Nephron progenitor cell (in vitro differentiated cells): Measurements from ENCODE around the gene FRMD4A.

Source experiments
- DNase-seq: peaks from one replicate; pipeline ENCODE4 v3.0.0; 2021
- H3K27ac Mint-ChIP-seq: 2 replicates; pipeline ENCODE4 v1.8.0; 2021; ENCODE audit warnings: mild to moderate bottlenecking, moderate library complexity, mixed read lengths
- H3K27me3 Mint-ChIP-seq: 2 replicates; pipeline ENCODE4 v1.8.0; 2021; ENCODE audit warnings: mild to moderate bottlenecking, low read depth, mixed read lengths; ENCODE audit not compliant: poor library complexity
- H3K36me3 Mint-ChIP-seq: 2 replicates; pipeline ENCODE4 v1.8.0; 2021; ENCODE audit warnings: low read depth, mixed read lengths
- H3K4me1 Mint-ChIP-seq: 2 replicates; pipeline ENCODE4 v1.8.0; 2021; ENCODE audit warnings: mixed read lengths
- H3K4me3 Mint-ChIP-seq: 2 replicates; pipeline ENCODE4 v1.8.0; 2021; ENCODE audit warnings: mild to moderate bottlenecking, moderate library complexity, mixed read lengths
- H3K9me3 Mint-ChIP-seq: 2 replicates; pipeline ENCODE4 v1.8.0; 2021; ENCODE audit warnings: mild to moderate bottlenecking, moderate library complexity, mixed read lengths
- CTCF ChIP-seq: fragments of 200-600 bp; sonication (generic); IDR thresholded peaks from 2 replicates; pipeline ENCODE4 v1.5.0; 2021; ENCODE audit warnings: antibody characterized with exemption

Gene FRMD4A

GRCh38 chr10:13745271-13745670, 585.5 kb downstream of the FRMD4A start:
- peaks cover 41% of the 10 kb centered on the region for H3K36me3 Mint-ChIP-seq
- no peak for TF ChIP-seq CTCF
- peaks cover 3% of the 10 kb centered on the region for H3K27me3 Mint-ChIP-seq
- peak overlapping the region; percentile 84 for H3K27ac Mint-ChIP-seq
- peak overlapping the region; percentile 1 for H3K4me3 Mint-ChIP-seq
- no peak for DNase-seq
- H3K4me1 Mint-ChIP-seq, result peaks cover 78% of the 10 kb centered on the region
- no peaks in the 10 kb centered on the region for H3K9me3 Mint-ChIP-seq

- no peak for TF ChIP-seq CTCF
Measured at GRCh38 chr10:13743963-13744362, 586.8 kb downstream of the FRMD4A start.

GRCh38 chr10:13743101-13743693, 587.5 kb downstream of the FRMD4A start:
- Mint-ChIP-seq H3K9me3 (no peaks in the 10 kb centered on the region), H3K27me3 (peaks cover 3% of the 10 kb centered on the region), H3K36me3 (peaks cover 39% of the 10 kb centered on the region), H3K4me1 (peaks cover 82% of the 10 kb centered on the region), H3K4me3 (no peak overlapping the region), H3K27ac (peak overlapping the region; percentile 94)
- no peak for TF ChIP-seq CTCF
- no peak for DNase-seq

More at GRCh38 chr10:13743963-13744362, 586.8 kb downstream of the FRMD4A start:
- peak overlapping the region; percentile 94 for H3K27ac Mint-ChIP-seq
- no peak overlapping the region for H3K4me3 Mint-ChIP-seq
- peaks cover 42% of the 10 kb centered on the region for H3K36me3 Mint-ChIP-seq
- peaks cover 78% of the 10 kb centered on the region for H3K4me1 Mint-ChIP-seq
- no peak for DNase-seq
- peaks cover 3% of the 10 kb centered on the region for H3K27me3 Mint-ChIP-seq
- no peaks in the 10 kb centered on the region for H3K9me3 Mint-ChIP-seq

GRCh38 chr10:13741438-13741837, 589.3 kb downstream of the FRMD4A start:
- peaks cover 49% of the 10 kb centered on the region for H3K36me3 Mint-ChIP-seq
- DNase-seq, result no peak
- peaks cover 3% of the 10 kb centered on the region for H3K27me3 Mint-ChIP-seq
- no peaks in the 10 kb centered on the region for H3K9me3 Mint-ChIP-seq
- H3K4me1 Mint-ChIP-seq, result peaks cover 94% of the 10 kb centered on the region
- no peak overlapping the region for H3K4me3 Mint-ChIP-seq
- TF ChIP-seq CTCF, result no peak
- H3K27ac Mint-ChIP-seq, result no peak overlapping the region

GRCh38 chr10:13740461-13740860, 590.3 kb downstream of the FRMD4A start:
- Mint-ChIP-seq H3K36me3 (peaks cover 56% of the 10 kb centered on the region), H3K9me3 (no peaks in the 10 kb centered on the region), H3K4me3 (peak overlapping the region; percentile 52), H3K27me3 (peaks cover 3% of the 10 kb centered on the region), H3K4me1 (peaks cover 94% of the 10 kb centered on the region), H3K27ac (peak overlapping the region; percentile 99)
- DNase-seq, result no peak
- TF ChIP-seq CTCF, result no peak

GRCh38 chr10:13739183-13739582, 591.5 kb downstream of the FRMD4A start:
- DNase-seq, result peak; percentile 42
- peaks cover 55% of the 10 kb centered on the region for H3K36me3 Mint-ChIP-seq
- H3K4me1 Mint-ChIP-seq, result peaks cover 89% of the 10 kb centered on the region
- no peaks in the 10 kb centered on the region for H3K9me3 Mint-ChIP-seq
- H3K4me3 Mint-ChIP-seq, result peak overlapping the region; percentile 26
- peak overlapping the region; percentile 99 for H3K27ac Mint-ChIP-seq
- no peak for TF ChIP-seq CTCF
- H3K27me3 Mint-ChIP-seq, result no peaks in the 10 kb centered on the region
